A549 (cell line): ENCODE measurements around the gene SBF2. TPM values are rescaled to one million over a fixed set of nuclear protein-coding genes. Genes with fewer than 3 reads are reported as not detected.

ENCODE experiments used
- ATAC-seq, 2 experiments: fragments of 200-7000 bp in 1 of 2; fragments of >200 bp in 1 of 2; cut with Nextera tagmentation in 1 of 2; cut with Tn5 transposase in 1 of 2; 3 replicates each; pipeline versions ENCODE4 v1.8.0 to v1.9.1; 2018 to 2020; ENCODE audit warnings: mild to moderate bottlenecking in 1 of 2, moderate library complexity in 1 of 2
- CTCF ChIA-PET: fragments of 300-600 bp; sonication (Branson Sonifier 250); formaldehyde crosslinking; extraction: SDS; loops from one replicate; lab custom pipeline; 2021; ENCODE audit warnings: antibody characterized with exemption, inconsistent platforms; lab: Yijun Ruan, JAX
- POLR2A ChIA-PET: fragments of 350-600 bp; formaldehyde crosslinking; extraction: SDS; loops from one replicate; lab custom pipeline; 2021; ENCODE audit warnings: antibody characterized with exemption, inconsistent platforms; lab: Yijun Ruan, JAX
- DNase-seq, 2 experiments: peaks; one replicate each; pipeline versions ENCODE4 v3.0.0 to v3.0.0-alpha.2; 2011 to 2016; ENCODE audit warnings: low read depth in 1 of 2, low spot score in 1 of 2
- FAIRE-seq: peaks from 2 replicates; lab custom pipeline; 2011; peaks lifted over from hg19 to GRCh38; lab: Jason Lieb, UNC
- H3K27ac ChIP-seq, 2 experiments: fragments of >200 bp; sonication (Bioruptor Twin); formaldehyde crosslinking; 3 replicates each; pipeline ENCODE4 v1.5.1; 2016 to 2017
- H3K4me1 ChIP-seq: fragments of >200 bp; sonication (Bioruptor Twin); formaldehyde crosslinking; 3 replicates; pipeline ENCODE4 v1.6.1; 2016
- H3K4me2 ChIP-seq: fragments of >200 bp; sonication (Bioruptor Twin); formaldehyde crosslinking; 3 replicates; pipeline ENCODE4 v1.6.1; 2016
- H3K4me3 ChIP-seq: fragments of >200 bp; sonication (Bioruptor Twin); formaldehyde crosslinking; 3 replicates; pipeline ENCODE4 v1.5.1; 2016
- H3K9me3 ChIP-seq: fragments of >200 bp; sonication (Bioruptor Twin); formaldehyde crosslinking; 3 replicates; pipeline ENCODE4 v1.6.1; 2016
- CBX2 ChIP-seq: fragments of 200-600 bp; sonication (generic); IDR thresholded peaks from 2 replicates; pipeline ENCODE4 v1.6.1; 2016; ENCODE audit warnings: low read depth, mild to moderate bottlenecking, borderline replicate concordance
- CEBPB ChIP-seq, 2 experiments: fragments of >200 bp in 1 of 2; sonication (Bioruptor Twin) in 1 of 2; formaldehyde crosslinking in 1 of 2; IDR thresholded peaks; 2 replicates each; pipeline ENCODE4 v1.6.1; 2012 to 2016
- CHD4 ChIP-seq: fragments of 200-600 bp; sonication (generic); IDR thresholded peaks from 2 replicates; pipeline ENCODE4 v1.6.1; 2016; ENCODE audit warnings: antibody characterized with exemption, mild to moderate bottlenecking, borderline replicate concordance
- E2F6 ChIP-seq: IDR thresholded peaks from 2 replicates; pipeline ENCODE4 v1.6.1; 2012; ENCODE audit warnings: low read depth, borderline replicate concordance
- EHF ChIP-seq: fragments of 250-450 bp; sonication (Bioruptor Pico); IDR thresholded peaks from 2 replicates; pipeline ENCODE4 v1.5.0; 2020; ENCODE audit warnings: mild to moderate bottlenecking
- ESRRA ChIP-seq: fragments of 150-350 bp; IDR thresholded peaks from 2 replicates; pipeline ENCODE4 v1.6.1; 2014; ENCODE audit warnings: mild to moderate bottlenecking, low read length, borderline replicate concordance
- FOSB ChIP-seq: fragments of 250-450 bp; sonication (Bioruptor Pico); IDR thresholded peaks from 2 replicates; pipeline ENCODE4 v1.5.0; 2020; ENCODE audit warnings: mild to moderate bottlenecking, moderate library complexity
- FOXS1 ChIP-seq: fragments of 250-450 bp; sonication (Bioruptor Pico); IDR thresholded peaks from 2 replicates; pipeline ENCODE4 v1.5.0; 2020; ENCODE audit warnings: mild to moderate bottlenecking, moderate library complexity
- HOXA7 ChIP-seq: fragments of 250-450 bp; sonication (Bioruptor Pico); IDR thresholded peaks from 2 replicates; pipeline ENCODE4 v1.5.0; 2020; ENCODE audit warnings: mild to moderate bottlenecking, moderate library complexity
- HOXB13 ChIP-seq: fragments of 250-450 bp; sonication (Bioruptor Pico); IDR thresholded peaks from 2 replicates; pipeline ENCODE4 v1.5.0; 2020; ENCODE audit warnings: low read depth, mild to moderate bottlenecking, moderate library complexity
- HOXB5 ChIP-seq: fragments of 250-450 bp; sonication (Bioruptor Pico); IDR thresholded peaks from 2 replicates; pipeline ENCODE4 v1.5.0; 2020; ENCODE audit warnings: mild to moderate bottlenecking, moderate library complexity
- JUN ChIP-seq, 2 experiments: fragments of >200 bp; sonication (Bioruptor Twin); formaldehyde crosslinking; IDR thresholded peaks; 2 replicates in 1 of 2; 3 replicates in 1 of 2; pipeline ENCODE4 v1.6.1; 2016 to 2017
- KDM5A ChIP-seq: fragments of 200-600 bp; sonication (generic); IDR thresholded peaks from 2 replicates; pipeline ENCODE4 v1.6.1; 2016; ENCODE audit warnings: antibody characterized with exemption, mild to moderate bottlenecking
- MAFK ChIP-seq: fragments of 450-650 bp; IDR thresholded peaks from 2 replicates; pipeline ENCODE4 v1.6.1; 2014; ENCODE audit not compliant: partially characterized antibody
- MAX ChIP-seq: IDR thresholded peaks from 2 replicates; pipeline ENCODE4 v1.6.1; 2012
- NFE2L2 ChIP-seq: fragments of 150-350 bp; conservative IDR thresholded peaks from 2 replicates; pipeline ENCODE4 v1.6.1; 2014; ENCODE audit warnings: low read length
- PBX3 ChIP-seq: IDR thresholded peaks from 2 replicates; pipeline ENCODE4 v1.6.1; 2012
- POLR2A ChIP-seq: IDR thresholded peaks from 2 replicates; pipeline ENCODE4 v1.6.1; 2012; ENCODE audit warnings: mild to moderate bottlenecking, low read length
- POLR2AphosphoS2 ChIP-seq: conservative IDR thresholded peaks from 2 replicates; pipeline ENCODE4 v1.6.1; 2012; ENCODE audit warnings: low read length, improper control_type of control experiment, inconsistent platforms
- REST ChIP-seq: fragments of 200-600 bp; sonication (generic); IDR thresholded peaks from 2 replicates; pipeline ENCODE4 v1.6.1; 2016; ENCODE audit warnings: antibody characterized with exemption, mild to moderate bottlenecking, moderate library complexity
- SREBF2 ChIP-seq: fragments of 450-650 bp; IDR thresholded peaks from 2 replicates; pipeline ENCODE4 v1.6.1; 2014; ENCODE audit warnings: mild to moderate bottlenecking, moderate library complexity
- TFCP2L1 ChIP-seq: fragments of 250-450 bp; sonication (Bioruptor Pico); IDR thresholded peaks from 2 replicates; pipeline ENCODE4 v1.5.0; 2021; ENCODE audit warnings: mild to moderate bottlenecking
- ZFP36 ChIP-seq: fragments of 450-650 bp; IDR thresholded peaks from 2 replicates; pipeline ENCODE4 v1.6.1; 2014; ENCODE audit warnings: borderline replicate concordance; ENCODE audit not compliant: partially characterized antibody
- WGBS: methylation state at CpG from one replicate; pipeline ENCODE4 v1.1.6; 2017; ENCODE audit errors: missing lambda C conversion rate; 5-methylcytosine and 5-hydroxymethylcytosine counted together
- polyA plus RNA-seq, 4 experiments: library from polyadenylated mRNA; depleted of rRNA in 3 of 4; stranded (reverse); fragments of >200 nt; fragmentation: RNase III in 1 of 4; extraction: RNeasy Plus Mini Kit Qiagen cat#74134 plus additional on column Dnase treatment in 1 of 4; gene quantifications; 2 replicates in 3 of 4; 3 replicates in 1 of 4; pipeline ENCODE4 v1.2.3, GENCODE V29; 2011 to 2017

Gene SBF2
- polyA plus RNA-seq, 2 of the 4 experiments (the other 2 are of a cell fraction): 11.1 to 49.6 TPM

- WGBS: 81% methylated on average over 1 of the region's 1 CpG
- H3K27ac ChIP-seq: no peak overlapping the region
- ATAC-seq (no peak), DNase-seq (no peak), FAIRE-seq (no peak)
- H3K4me2 ChIP-seq: no peak overlapping the region
- H3K9me3 ChIP-seq: no peaks in the 10 kb centered on the region
- CTCF ChIA-PET: interaction anchor here (0.8 kb wide), 1 partner anchor 9 kb away, joined by 3 read pairs; no protein-coding TSS in a partner anchor
- no peak for TF ChIP-seq ZFP36
- TF ChIP-seq HOXB13 (CRISPR knock-in tag): no peak
- TF ChIP-seq FOSB (CRISPR knock-in tag): no peak
- TF ChIP-seq REST: no peak
- TF ChIP-seq SREBF2: no peak
- no peak for TF ChIP-seq POLR2AphosphoS2
- TF ChIP-seq PBX3: no peak
- TF ChIP-seq CHD4: no peak
- TF ChIP-seq JUN (IDR thresholded peaks at IDR 0.05): no peak
- TF ChIP-seq E2F6: no peak
- TF ChIP-seq ESRRA: no peak
- TF ChIP-seq HOXA7 (CRISPR knock-in tag): no peak
- no peak for TF ChIP-seq EHF (CRISPR knock-in tag)
- no peak for TF ChIP-seq TFCP2L1
- TF ChIP-seq MAX: no peak
- no peak overlapping the region for H3K4me3 ChIP-seq
- peaks cover 17% of the 10 kb centered on the region; the same call in 2 of the 3 replicates for H3K4me1 ChIP-seq
- POLR2A ChIA-PET: no interaction called here
Observed at GRCh38 chr11:10116588-10116987, 177.4 kb downstream of the SBF2 start.

- H3K4me1 ChIP-seq: peaks cover 21% of the 10 kb centered on the region; the same call in 2 of the 3 replicates
- FAIRE-seq: no peak
- POLR2A ChIA-PET: no interaction called here
- WGBS: 62% methylated on average over 3 of the region's 3 CpGs
- H3K27ac ChIP-seq: no peak overlapping the region
- CTCF ChIA-PET: no interaction called here
- TF ChIP-seq CBX2 (no peak), MAFK (peak; percentile 6)
- no peak overlapping the region for H3K4me2 ChIP-seq
- no peaks in the 10 kb centered on the region for H3K9me3 ChIP-seq
- no peak for DNase-seq
- no peak overlapping the region for H3K4me3 ChIP-seq
- ATAC-seq: no peak
Observed at GRCh38 chr11:10114593-10115404, 179.2 kb downstream of the SBF2 start.

GRCh38 chr11:10113852-10114251, 180.2 kb downstream of the SBF2 start:
- POLR2A ChIA-PET: interaction anchor here (0.7 kb wide), 1 partner anchor 11 kb away, joined by 3 read pairs; no protein-coding TSS in a partner anchor
- CTCF ChIA-PET: no interaction called here
- TF ChIP-seq CEBPB (IDR thresholded peaks at IDR 0.05) (peak in 1 of 2 experiments; percentile 27; a peak in 1 of 4 replicates), POLR2A (no peak), REST (no peak), KDM5A (no peak), HOXB5 (no peak), NFE2L2 (no peak), FOXS1 (CRISPR knock-in tag) (no peak), POLR2AphosphoS2 (no peak)
- FAIRE-seq (no peak), DNase-seq (no peak), ATAC-seq (no peak)
- H3K4me2 ChIP-seq: no peak overlapping the region
- H3K27ac ChIP-seq: no peak overlapping the region
- peaks cover 25% of the 10 kb centered on the region; the same call in 2 of the 3 replicates for H3K4me1 ChIP-seq
- no peak overlapping the region for H3K4me3 ChIP-seq
- H3K9me3 ChIP-seq: no peaks in the 10 kb centered on the region
